Measurements from ENCODE around the gene ITIH1.
"Not testable (repeated sequence)": the region's sequence is repeated elsewhere in the genome, so short reads cannot be mapped to it uniquely, and the experiment has no call there.

The ITIH1 gene

DNA sequence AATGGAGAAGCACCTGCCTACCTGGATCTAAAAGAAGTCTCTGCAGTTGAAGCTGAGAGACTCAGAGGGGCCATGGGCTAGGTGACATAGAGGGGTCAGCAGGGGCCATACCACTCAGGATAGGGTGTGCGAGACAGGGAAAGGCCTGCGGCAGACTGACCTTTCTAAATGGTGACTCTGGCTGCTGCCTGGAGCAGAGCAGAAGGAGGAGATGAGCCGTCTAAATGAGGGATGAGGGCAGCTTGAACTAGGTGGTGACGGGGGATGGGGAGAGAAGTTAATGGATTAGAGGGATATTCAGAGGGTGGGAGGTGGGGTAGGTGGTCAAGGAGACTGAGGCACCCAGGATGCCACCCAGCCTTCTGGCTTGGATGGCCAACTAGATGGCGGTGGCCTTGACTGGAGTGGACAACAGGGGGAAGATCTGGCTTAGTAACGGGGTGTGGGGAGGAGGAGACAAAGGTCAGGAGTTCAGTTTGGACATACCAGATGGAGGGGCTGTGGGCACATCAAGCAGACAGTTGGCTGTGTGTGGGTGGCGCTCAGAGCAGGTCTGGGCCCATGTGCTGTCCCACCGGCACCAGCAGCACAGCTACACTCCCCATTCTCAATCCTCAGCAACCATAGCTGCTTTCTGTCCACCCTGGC lies 3.2 kb upstream of the ITIH1 start:
- no peak for DNase-seq (ENCODE audit: low read depth)

- DNase-seq (ENCODE audit: low read depth) = no peak
These were observed 2.2 kb upstream of the ITIH1 start for GRCh38 chr3:52774901-52775864.

GRCh38 chr3:52775877-52776276 lies 1.5 kb upstream of the ITIH1 start:
- DNase-seq (ENCODE audit: low read depth) = no peak

- DNase-seq (ENCODE audit: low read depth) = not testable (repeated sequence)
These were observed 913 bp upstream of the ITIH1 start for GRCh38 chr3:52776486-52776885.

DNA sequence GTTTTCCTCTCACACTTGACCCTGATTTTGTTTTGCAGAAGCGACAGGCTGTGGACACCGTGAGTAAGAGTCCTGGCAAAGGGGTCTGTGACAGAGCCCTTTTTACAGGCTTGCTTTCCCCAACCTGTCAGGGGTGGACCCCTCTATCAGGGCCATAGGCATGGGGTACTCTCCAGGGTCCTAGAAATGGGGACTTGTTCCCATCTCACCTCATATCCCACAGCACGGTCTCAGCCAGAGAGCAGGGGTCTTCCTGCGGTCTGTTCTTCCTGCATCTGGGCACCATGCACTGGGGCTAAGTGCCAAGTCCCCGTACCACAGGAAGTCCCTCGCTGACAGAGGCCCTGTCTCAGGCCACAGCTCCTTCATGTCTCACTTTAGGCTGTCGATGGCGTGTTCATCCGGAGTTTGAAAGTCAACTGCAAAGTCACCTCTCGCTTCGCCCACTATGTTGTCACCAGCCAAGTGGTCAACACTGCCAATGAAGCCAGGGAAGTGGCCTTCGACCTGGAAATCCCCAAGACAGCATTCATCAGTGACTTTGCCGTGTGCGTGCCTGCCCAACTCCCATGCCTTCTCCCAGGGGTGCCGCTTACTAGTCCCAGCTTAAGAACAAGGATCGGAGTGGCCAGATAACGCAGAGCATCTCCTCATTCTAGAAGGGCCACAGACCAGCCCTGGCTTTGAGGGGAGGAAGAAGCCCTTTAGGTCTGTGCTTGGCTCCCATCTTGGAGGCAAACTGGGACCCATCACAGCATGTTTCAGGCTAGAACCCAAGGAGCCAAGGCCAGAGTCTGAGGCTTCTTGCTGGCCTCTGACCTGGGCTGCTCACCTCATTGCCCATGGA lies 783 bp downstream of the ITIH1 start:
- DNase-seq (ENCODE audit: low read depth) = no peak

GRCh38 chr3:52779011-52779836 lies 1.8 kb downstream of the ITIH1 start:
- DNase-seq (ENCODE audit: low read depth) = no peak

DNA sequence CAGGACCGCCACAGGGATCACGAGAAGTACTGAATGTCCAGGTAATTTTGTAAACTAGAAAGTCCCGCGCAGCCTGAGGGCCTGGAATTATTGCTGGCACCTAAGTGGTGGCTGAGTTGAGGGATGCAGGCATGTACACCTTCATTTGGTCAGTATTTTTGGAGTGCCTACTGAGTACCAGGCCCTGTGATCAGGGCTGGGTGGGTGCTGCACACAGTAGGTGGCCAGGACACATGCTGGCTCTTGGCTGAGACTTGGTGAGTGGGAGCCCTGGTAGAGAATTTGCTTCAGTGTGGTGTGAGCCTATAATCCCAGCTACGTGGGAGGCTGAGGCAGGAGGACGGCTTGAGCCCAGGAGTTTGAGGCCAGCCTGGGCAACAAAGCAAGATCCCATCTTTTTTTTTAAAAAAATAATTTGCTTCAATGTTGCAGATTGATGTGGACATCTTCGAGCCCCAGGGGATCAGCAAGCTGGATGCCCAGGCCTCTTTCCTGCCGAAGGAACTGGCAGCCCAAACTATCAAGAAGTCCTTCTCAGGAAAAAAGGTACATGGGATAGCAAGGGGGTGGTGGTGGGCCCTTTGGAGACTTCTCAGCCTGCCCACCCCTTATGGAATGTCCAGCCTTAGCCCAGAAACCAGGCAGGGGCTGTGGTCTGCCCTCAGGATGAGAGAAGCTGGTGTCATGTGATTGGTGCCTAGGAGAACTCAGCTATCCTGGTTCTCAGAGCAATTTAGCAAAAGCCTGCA lies 2.6 kb downstream of the ITIH1 start:
- no peak for DNase-seq (ENCODE audit: low read depth)

- no peak for DNase-seq (ENCODE audit: low read depth)
These were observed 4.3 kb downstream of the ITIH1 start for GRCh38 chr3:52781741-52782140.

- no peak for DNase-seq (ENCODE audit: low read depth)
These were observed 5.2 kb downstream of the ITIH1 start for GRCh38 chr3:52782412-52783210.

- no peak for DNase-seq (ENCODE audit: low read depth)
These were observed 5.8 kb downstream of the ITIH1 start for GRCh38 chr3:52783211-52783555.

- DNase-seq (ENCODE audit: low read depth) = no peak
These were observed 6.7 kb downstream of the ITIH1 start for GRCh38 chr3:52784021-52784621.

DNA sequence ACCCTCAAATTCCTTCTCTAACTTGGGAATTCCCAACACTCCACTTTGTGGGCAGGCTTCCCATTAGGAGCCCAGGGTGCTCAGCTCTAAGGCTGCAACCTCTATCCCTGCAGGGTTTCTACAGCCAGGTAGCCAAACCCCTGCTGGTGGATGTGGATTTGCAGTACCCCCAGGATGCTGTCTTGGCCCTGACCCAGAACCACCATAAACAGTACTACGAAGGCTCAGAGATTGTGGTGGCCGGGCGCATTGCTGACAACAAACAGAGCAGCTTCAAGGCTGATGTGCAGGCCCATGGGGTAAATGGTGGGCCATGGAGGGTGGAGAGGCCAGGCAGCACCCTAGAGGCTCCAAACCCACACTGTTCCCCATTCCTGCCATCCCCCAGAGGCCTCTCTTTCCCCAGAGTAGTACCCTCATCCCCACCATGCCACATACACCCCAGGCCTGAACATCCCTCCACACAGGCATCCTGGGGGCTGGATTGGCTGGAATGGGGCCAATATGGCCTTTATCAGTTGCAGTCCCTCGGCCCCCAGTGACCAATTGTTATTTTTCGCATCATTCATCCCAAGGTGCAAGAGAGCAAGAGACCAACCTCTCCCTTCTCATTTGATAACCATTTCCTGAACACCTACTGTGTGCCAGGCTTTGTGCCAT lies 7.7 kb downstream of the ITIH1 start:
- no peak for DNase-seq (ENCODE audit: low read depth)

DNA sequence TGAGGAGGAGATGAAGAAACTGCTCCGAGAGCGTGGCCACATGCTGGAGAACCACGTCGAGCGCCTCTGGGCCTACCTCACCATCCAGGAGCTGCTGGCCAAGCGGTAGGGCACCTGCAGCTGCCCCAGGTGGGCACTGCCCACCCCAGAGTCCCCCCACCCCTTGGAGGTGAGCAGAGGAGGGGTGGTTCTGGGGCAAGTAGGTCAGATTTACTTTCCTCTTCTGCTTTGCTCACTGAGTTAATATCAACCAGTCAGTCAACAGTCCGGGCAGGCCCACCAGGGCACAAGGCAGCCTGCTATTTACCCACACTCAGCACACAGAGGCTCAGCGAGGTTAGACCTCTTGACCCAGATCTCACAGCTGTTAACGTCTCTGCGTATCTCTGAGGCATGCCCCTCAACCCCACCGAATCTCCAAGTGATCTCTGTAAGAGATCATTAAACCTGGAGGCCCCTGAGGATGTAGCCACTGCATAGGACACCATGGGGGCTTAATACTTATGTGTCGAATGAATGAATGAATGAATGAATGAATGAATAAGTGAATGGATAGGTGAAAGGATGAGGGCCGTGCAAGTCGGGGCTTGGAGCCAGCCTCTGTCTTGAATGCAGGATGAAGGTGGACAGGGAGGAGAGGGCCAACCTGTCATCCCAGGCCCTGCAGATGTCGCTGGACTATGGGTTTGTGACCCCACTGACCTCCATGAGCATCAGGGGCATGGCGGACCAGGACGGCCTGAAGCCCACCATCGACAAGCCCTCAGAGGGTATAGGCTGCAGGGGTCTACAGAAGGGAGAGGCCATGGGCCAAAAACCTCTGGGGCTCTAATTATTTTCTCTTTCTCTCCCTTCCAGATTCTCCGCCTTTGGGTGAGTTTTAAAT lies 9.2 kb downstream of the ITIH1 start:
- no peak for DNase-seq (ENCODE audit: low read depth)

DNA sequence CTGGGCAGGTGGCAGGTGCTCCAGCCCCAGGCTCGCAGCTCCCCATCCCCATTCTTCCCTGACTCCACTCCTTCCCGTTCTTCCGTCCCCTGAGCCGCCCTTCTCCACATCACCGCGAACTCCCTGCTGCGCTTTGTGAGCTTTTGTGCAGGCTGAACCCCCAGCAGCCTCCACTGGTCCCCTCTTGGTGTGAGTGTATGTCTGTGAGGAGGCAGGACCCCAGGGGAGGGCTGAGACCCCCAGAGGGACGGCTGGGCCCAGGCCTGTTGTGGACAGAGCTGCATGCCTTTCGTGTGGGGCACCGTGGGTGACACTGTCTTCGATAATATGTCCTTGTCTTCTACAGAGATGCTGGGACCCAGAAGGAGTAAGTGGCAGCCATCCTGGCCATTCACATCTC lies 9.8 kb downstream of the ITIH1 start:
- DNase-seq (ENCODE audit: low read depth) = no peak

DNA sequence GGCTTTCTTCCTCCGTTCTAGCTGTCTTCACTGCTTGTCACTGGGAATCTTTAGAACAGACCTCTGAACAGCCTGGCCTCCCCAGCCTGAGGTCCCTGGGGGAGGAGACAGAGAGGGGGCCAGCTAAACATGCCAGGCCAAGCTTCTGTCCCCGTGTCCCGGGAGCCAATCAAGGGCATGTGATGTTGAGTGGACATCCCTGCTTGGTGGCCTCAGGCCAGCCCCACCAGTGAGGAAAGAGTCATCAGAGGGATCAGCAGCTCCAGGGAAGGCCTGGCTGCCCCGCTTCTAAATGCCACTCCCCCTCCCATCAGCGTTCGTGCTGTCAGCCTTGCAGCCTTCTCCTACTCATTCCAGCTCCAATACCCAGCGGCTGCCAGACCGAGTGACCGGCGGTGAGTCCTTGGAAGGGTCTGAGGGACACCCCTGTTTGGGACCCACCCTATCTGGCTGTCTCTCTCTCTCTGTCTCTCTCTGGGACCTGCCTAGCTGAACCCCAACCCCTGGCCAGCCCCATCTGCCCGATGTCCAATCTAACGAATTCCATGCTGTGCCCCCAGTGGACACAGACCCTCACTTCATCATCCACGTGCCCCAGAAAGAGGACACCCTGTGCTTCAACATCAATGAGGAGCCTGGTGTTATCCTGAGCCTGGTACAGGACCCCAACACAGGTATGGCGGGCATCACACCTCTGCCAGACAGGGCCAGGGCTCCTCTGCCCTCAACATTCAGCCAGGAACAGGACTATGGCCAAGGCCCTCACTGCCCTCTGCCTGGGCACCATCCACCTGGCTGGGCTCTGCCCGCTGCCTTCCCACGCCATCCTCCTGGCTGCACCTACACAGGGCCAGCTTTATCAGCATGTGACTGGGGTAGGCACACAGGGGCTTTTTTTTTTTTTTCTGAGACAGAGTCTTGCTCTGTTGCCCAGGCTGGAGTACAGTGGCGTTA lies 10.6 kb downstream of the ITIH1 start:
- no peak for DNase-seq (ENCODE audit: low read depth)

- no peak for DNase-seq (ENCODE audit: low read depth)
These were observed 11.7 kb downstream of the ITIH1 start for GRCh38 chr3:52788890-52789745.
